VCaP (cell line): Measurements from ENCODE around the gene PIWIL1.

Source experiments
- H3K27ac ChIP-seq: fragments of 450-650 bp; 2 replicates; pipeline ENCODE4 v1.5.1; 2017
- CTCF ChIP-seq: fragments of 450-650 bp; conservative IDR thresholded peaks from 2 replicates; pipeline ENCODE4 v1.5.1; 2017; ENCODE audit warnings: mild to moderate bottlenecking, moderate library complexity

PIWIL1 gene

GRCh38 chr12:130372936-130373335 lies 35.2 kb downstream of the PIWIL1 start:
- no peak overlapping the region for H3K27ac ChIP-seq
- TF ChIP-seq CTCF: no peak

- no peak for TF ChIP-seq CTCF
- H3K27ac ChIP-seq: no peak overlapping the region
Measured at GRCh38 chr12:130374083-130374482, 36.4 kb downstream of the PIWIL1 start.

GRCh38 chr12:130375296-130376287 lies 37.9 kb downstream of the PIWIL1 start:
- TF ChIP-seq CTCF: no peak
- no peak overlapping the region for H3K27ac ChIP-seq

- TF ChIP-seq CTCF: no peak
Measured at GRCh38 chr12:130382818-130383217, 45.1 kb downstream of the PIWIL1 start.

GRCh38 chr12:130384234-130384633 lies 46.5 kb downstream of the PIWIL1 start:
- TF ChIP-seq CTCF: no peak

More at GRCh38 chr12:130382818-130383217, 45.1 kb downstream of the PIWIL1 start:
- no peak overlapping the region for H3K27ac ChIP-seq

GRCh38 chr12:130385193-130385592 lies 47.5 kb downstream of the PIWIL1 start:
- H3K27ac ChIP-seq: no peak overlapping the region
- no peak for TF ChIP-seq CTCF

More at GRCh38 chr12:130384234-130384633, 46.5 kb downstream of the PIWIL1 start:
- H3K27ac ChIP-seq: no peak overlapping the region

- TF ChIP-seq CTCF: no peak
- no peak overlapping the region for H3K27ac ChIP-seq
Measured at GRCh38 chr12:130391186-130391585, 53.5 kb downstream of the PIWIL1 start.
